Measurements from ENCODE around the gene STXBP6. TPM values are rescaled to one million over a fixed set of nuclear protein-coding genes. Genes with fewer than 3 reads are reported as not detected.

Gene STXBP6
- total RNA-seq, 1 experiment from 2014 or later, result 6.4 TPM

GRCh38 chr14:24816011-24816928, 233.7 kb downstream of the STXBP6 start:
- Mint-ChIP-seq H3K27me3 (ENCODE audit: unreplicated experiment) (no peaks in the 10 kb centered on the region), H3K4me3 (ENCODE audit: low read depth, unreplicated experiment) (peak overlapping the region; percentile 31), H3K27ac (ENCODE audit: unreplicated experiment) (peak overlapping the region; percentile 82), H3K36me3 (ENCODE audit: insufficient read depth, unreplicated experiment) (peaks cover 6% of the 10 kb centered on the region), H3K4me1 (ENCODE audit: low read depth, unreplicated experiment) (peaks cover 66% of the 10 kb centered on the region), H3K9me3 (ENCODE audit: low read depth, unreplicated experiment) (no peaks in the 10 kb centered on the region)
- DNase-seq, result peak; percentile 67
- no TSS peak for BruUV-seq (replicated peaks)
- intact Hi-C loops (cut with micrococcal nuclease; ENCODE audit: unreplicated experiment), result loop anchor here (5.0 kb wide), 3 partner anchors 46 to 101 kb away; no protein-coding TSS in a partner anchor
- no peak for TF ChIP-seq CTCF (IDR thresholded peaks at IDR 0.05; ENCODE audit: unreplicated experiment)
- CTCF ChIA-PET, result interaction anchor here (0.8 to 1.5 kb wide), 3 partner anchors 10 to 317 kb away, joined by 3 to 6 read pairs (median 5); no protein-coding TSS in a partner anchor

- intact Hi-C loops (cut with micrococcal nuclease; ENCODE audit: unreplicated experiment), result loop anchor here (5.0 kb wide), 3 partner anchors 47 to 102 kb away; no protein-coding TSS in a partner anchor
- no TSS peak for BruUV-seq (replicated peaks)
- Mint-ChIP-seq H3K36me3 (ENCODE audit: insufficient read depth, unreplicated experiment) (peaks cover 7% of the 10 kb centered on the region), H3K4me3 (ENCODE audit: low read depth, unreplicated experiment) (no peak overlapping the region), H3K27ac (ENCODE audit: unreplicated experiment) (peak overlapping the region; percentile 82), H3K9me3 (ENCODE audit: low read depth, unreplicated experiment) (no peaks in the 10 kb centered on the region), H3K27me3 (ENCODE audit: unreplicated experiment) (no peaks in the 10 kb centered on the region), H3K4me1 (ENCODE audit: low read depth, unreplicated experiment) (peaks cover 70% of the 10 kb centered on the region)
- DNase-seq, result no peak
- TF ChIP-seq CTCF (IDR thresholded peaks at IDR 0.05; ENCODE audit: unreplicated experiment), result no peak
- CTCF ChIA-PET, result interaction anchor here (0.8 to 1.4 kb wide), 2 partner anchors 9 to 318 kb away, joined by 5 to 6 read pairs; no protein-coding TSS in a partner anchor
These were observed 234.4 kb downstream of the STXBP6 start for GRCh38 chr14:24815543-24815942.

GRCh38 chr14:24814944-24815343, 235.0 kb downstream of the STXBP6 start:
- peaks cover 76% of the 10 kb centered on the region for H3K4me1 Mint-ChIP-seq (ENCODE audit: low read depth, unreplicated experiment)
- peaks cover 11% of the 10 kb centered on the region for H3K36me3 Mint-ChIP-seq (ENCODE audit: insufficient read depth, unreplicated experiment)
- H3K27me3 Mint-ChIP-seq (ENCODE audit: unreplicated experiment), result no peaks in the 10 kb centered on the region
- H3K9me3 Mint-ChIP-seq (ENCODE audit: low read depth, unreplicated experiment), result no peaks in the 10 kb centered on the region
- DNase-seq, result no peak
- CTCF ChIA-PET, result interaction anchor here (0.6 kb wide), 1 partner anchor 343 kb away, joined by 3 read pairs; no protein-coding TSS in a partner anchor
- BruUV-seq (replicated peaks), result no TSS peak
- no peak for TF ChIP-seq CTCF (IDR thresholded peaks at IDR 0.05; ENCODE audit: unreplicated experiment)
- no peak overlapping the region for H3K27ac Mint-ChIP-seq (ENCODE audit: unreplicated experiment)
- intact Hi-C loops (cut with micrococcal nuclease; ENCODE audit: unreplicated experiment), result loop anchor here (5.0 kb wide), 3 partner anchors 47 to 102 kb away; no protein-coding TSS in a partner anchor
- no peak overlapping the region for H3K4me3 Mint-ChIP-seq (ENCODE audit: low read depth, unreplicated experiment)

GRCh38 chr14:24814346-24814745, 235.6 kb downstream of the STXBP6 start:
- BruUV-seq (replicated peaks), result no TSS peak
- intact Hi-C loops (cut with micrococcal nuclease; ENCODE audit: unreplicated experiment), result no loop called here
- no peak for DNase-seq
- Mint-ChIP-seq H3K9me3 (ENCODE audit: low read depth, unreplicated experiment) (no peaks in the 10 kb centered on the region), H3K27me3 (ENCODE audit: unreplicated experiment) (no peaks in the 10 kb centered on the region), H3K4me1 (ENCODE audit: low read depth, unreplicated experiment) (peaks cover 80% of the 10 kb centered on the region), H3K27ac (ENCODE audit: unreplicated experiment) (no peak overlapping the region), H3K36me3 (ENCODE audit: insufficient read depth, unreplicated experiment) (peaks cover 11% of the 10 kb centered on the region), H3K4me3 (ENCODE audit: low read depth, unreplicated experiment) (no peak overlapping the region)
- CTCF ChIA-PET, result interaction anchor here (0.6 kb wide), 1 partner anchor 344 kb away, joined by 3 read pairs; no protein-coding TSS in a partner anchor
- TF ChIP-seq CTCF (IDR thresholded peaks at IDR 0.05; ENCODE audit: unreplicated experiment), result no peak

All from Calu3 (cell line).